ENCODE data around the gene FAM83B.

Gene FAM83B

GRCh38 chr6:54981276-54981609 lies 134.7 kb downstream of the FAM83B start:
- Histone ChIP-seq H4K20me1 (ENCODE audit: insufficient read depth, low read length) (no peaks in the 10 kb centered on the region), H3F3A (ENCODE audit: insufficient read depth, low read length) (no peaks in the 10 kb centered on the region), H3K9me2 (ENCODE audit: low read depth, low read length) (no peaks in the 10 kb centered on the region), H3K9ac (ENCODE audit: low read length) (no peak overlapping the region), H3K36me3 (ENCODE audit: insufficient read depth, low read length) (no peaks in the 10 kb centered on the region), H3K4me2 (ENCODE audit: low read length) (no peak overlapping the region), H2AFZ (ENCODE audit: low read length) (no peak overlapping the region), H3K27me3 (ENCODE audit: insufficient read depth, low read length) (no peaks in the 10 kb centered on the region), H3K79me2 (ENCODE audit: insufficient read depth, low read length) (no peaks in the 10 kb centered on the region), H3K9me3 (ENCODE audit: low read length) (no peaks in the 10 kb centered on the region), H3K4me3 (ENCODE audit: low read depth, low read length, poor library complexity, severe bottlenecking) (no peak overlapping the region), H3K4me1 (ENCODE audit: insufficient read depth, low read length, severe bottlenecking) (no peaks in the 10 kb centered on the region), H3K27ac (ENCODE audit: low read depth, low read length, poor library complexity, severe bottlenecking) (no peak overlapping the region)
- TF ChIP-seq CTCF (IDR thresholded peaks at IDR 0.05; ENCODE audit: low read length) (no peak), EZH2 (IDR thresholded peaks at IDR 0.05; ENCODE audit: borderline replicate concordance, low read length) (no peak)

GRCh38 chr6:54981647-54982046 lies 135.1 kb downstream of the FAM83B start:
- Histone ChIP-seq H3K4me3 (ENCODE audit: low read depth, low read length, poor library complexity, severe bottlenecking) (no peak overlapping the region), H4K20me1 (ENCODE audit: insufficient read depth, low read length) (no peaks in the 10 kb centered on the region), H3K4me1 (ENCODE audit: insufficient read depth, low read length, severe bottlenecking) (no peaks in the 10 kb centered on the region), H3K9me3 (ENCODE audit: low read length) (no peaks in the 10 kb centered on the region), H3K9me2 (ENCODE audit: low read depth, low read length) (no peaks in the 10 kb centered on the region), H3K4me2 (ENCODE audit: low read length) (no peak overlapping the region), H2AFZ (ENCODE audit: low read length) (no peak overlapping the region), H3K36me3 (ENCODE audit: insufficient read depth, low read length) (no peaks in the 10 kb centered on the region), H3F3A (ENCODE audit: insufficient read depth, low read length) (no peaks in the 10 kb centered on the region), H3K9ac (ENCODE audit: low read length) (no peak overlapping the region), H3K27me3 (ENCODE audit: insufficient read depth, low read length) (no peaks in the 10 kb centered on the region), H3K27ac (ENCODE audit: low read depth, low read length, poor library complexity, severe bottlenecking) (no peak overlapping the region), H3K79me2 (ENCODE audit: insufficient read depth, low read length) (no peaks in the 10 kb centered on the region)
- TF ChIP-seq CTCF (IDR thresholded peaks at IDR 0.05; ENCODE audit: low read length) = no peak
- no peak for TF ChIP-seq EZH2 (IDR thresholded peaks at IDR 0.05; ENCODE audit: borderline replicate concordance, low read length)

- no peaks in the 10 kb centered on the region for H3K27me3 ChIP-seq (ENCODE audit: insufficient read depth, low read length)
- no peak overlapping the region for H3K27ac ChIP-seq (ENCODE audit: low read depth, low read length, poor library complexity, severe bottlenecking)
- TF ChIP-seq CTCF (IDR thresholded peaks at IDR 0.05; ENCODE audit: low read length) = no peak
- TF ChIP-seq EZH2 (IDR thresholded peaks at IDR 0.05; ENCODE audit: borderline replicate concordance, low read length) = no peak
- no peaks in the 10 kb centered on the region for H4K20me1 ChIP-seq (ENCODE audit: insufficient read depth, low read length)
- H3K9ac ChIP-seq (ENCODE audit: low read length) = no peak overlapping the region
- H3K9me3 ChIP-seq (ENCODE audit: low read length) = no peaks in the 10 kb centered on the region
- H3K4me1 ChIP-seq (ENCODE audit: insufficient read depth, low read length, severe bottlenecking) = no peaks in the 10 kb centered on the region
- no peak overlapping the region for H2AFZ ChIP-seq (ENCODE audit: low read length)
- H3K4me3 ChIP-seq (ENCODE audit: low read depth, low read length, poor library complexity, severe bottlenecking) = no peak overlapping the region
- H3K79me2 ChIP-seq (ENCODE audit: insufficient read depth, low read length) = no peaks in the 10 kb centered on the region
- no peaks in the 10 kb centered on the region for H3K36me3 ChIP-seq (ENCODE audit: insufficient read depth, low read length)
- H3K4me2 ChIP-seq (ENCODE audit: low read length) = no peak overlapping the region
- H3F3A ChIP-seq (ENCODE audit: insufficient read depth, low read length) = no peaks in the 10 kb centered on the region
- no peaks in the 10 kb centered on the region for H3K9me2 ChIP-seq (ENCODE audit: low read depth, low read length)
Observed at GRCh38 chr6:54987633-54988290, 141.2 kb downstream of the FAM83B start.
